Right lobe of liver (tissue), 6 donors: ENCODE data around the gene MAPKAPK3. TPM values are rescaled to one million over a fixed set of nuclear protein-coding genes. Genes with fewer than 3 reads are reported as not detected.
A peak's percentile ranks its signal among the peaks of the same experiment; 100 is the strongest.

Experiments used
- ATAC-seq, 4 donors: fragments of 200-7000 bp; cut with Tn5 transposase; one replicate each; pipeline ENCODE4 v1.9.1; 2020; ENCODE audit warnings: mild to moderate bottlenecking in 4 of 4, moderate library complexity in 4 of 4
- DNase-seq, 3 donors: peaks; one replicate each; pipeline ENCODE4 v3.0.0-alpha.2; 2020
- H3K27ac ChIP-seq, 3 donors: fragments of 200-600 bp; one replicate each; pipeline ENCODE4 v1.8.0; 2022
- H3K27me3 ChIP-seq, 2 donors: fragments of 200-600 bp; one replicate each; pipeline ENCODE4 v1.8.0; 2022
- H3K36me3 ChIP-seq, 4 donors: fragments of 200-600 bp; sonication (generic) in 1 of 4; one replicate each; pipeline versions ENCODE4 v1.5.1 to v1.8.0; 2017 to 2022; ENCODE audit warnings: control low read depth in 1 of 4
- H3K4me1 ChIP-seq, 4 donors: fragments of 200-600 bp; sonication (generic) in 1 of 4; one replicate each; pipeline versions ENCODE4 v1.5.1 to v1.8.0; 2017 to 2022; ENCODE audit warnings: control low read depth in 1 of 4
- H3K4me3 ChIP-seq, 3 donors: fragments of 200-600 bp; one replicate each; pipeline ENCODE4 v1.8.0; 2022
- H3K9me3 ChIP-seq, 4 donors: fragments of 200-600 bp; sonication (generic) in 1 of 4; one replicate each; pipeline versions ENCODE4 v1.5.1 to v1.8.0; 2017 to 2022; ENCODE audit warnings: control low read depth in 1 of 4
- POLR2A ChIP-seq: fragments of 450-650 bp; IDR thresholded peaks from one replicate; pipeline ENCODE4 v1.6.1; 2017; ENCODE audit warnings: antibody characterized with exemption, mild to moderate bottlenecking
- WGBS: methylation state at CpG from one replicate; pipeline ENCODE4 v1.1.6; 2018; ENCODE audit warnings: low coverage, low lambda C conversion rate; ENCODE audit not compliant: insufficient coverage; ENCODE audit errors: missing lambda C conversion rate; 5-methylcytosine and 5-hydroxymethylcytosine counted together
- intact Hi-C, 2 donors: fragments of 100-400 bp; cut with DNase I; formaldehyde crosslinking; loops; one replicate each; pipeline versions ENCODE4 v1.11.2 to v1.14.1; 2022
- total RNA-seq, 6 experiments: library from RNA; depleted of rRNA in 2 of 6; stranded (reverse); fragments of >200 nt in 2 of 6; fragmentation: NEBNext Ultra II Directional in 3 of 6; extraction: Animal tissue kit (Norgen Biotek cat#: 25700) in 3 of 6; gene quantifications; one replicate each; pipeline versions ENCODE4 v1.1.0 to v1.2.4, GENCODE V29; 2016 to 2023
- TF ChIP-seq, protein P1 (sequence below), 4 donors: fragments of 200-600 bp in 3 of 4; fragments of 450-650 bp in 1 of 4; IDR thresholded peaks; one replicate each; pipeline versions ENCODE4 v1.5.1 to v1.8.0; 2016 to 2022; ENCODE audit warnings: antibody characterized with exemption in 4 of 4, mild to moderate bottlenecking in 2 of 4
- donor health status: DM: no; HTN: yes; CAD: no.
- donor health status: DM: no; HTN: no; CAD: no.
- donor health status: DM: no; HTN: no; CAD: no.
- donor health status: DM: no; HTN: yes; CAD: no.
- donor health status: DM: no; HTN: yes; CAD: no.

MAPKAPK3 gene
- total RNA-seq, 6 experiments from 2014 or later, result 16.6 to 21.4 (median 18.6) TPM

DNA sequence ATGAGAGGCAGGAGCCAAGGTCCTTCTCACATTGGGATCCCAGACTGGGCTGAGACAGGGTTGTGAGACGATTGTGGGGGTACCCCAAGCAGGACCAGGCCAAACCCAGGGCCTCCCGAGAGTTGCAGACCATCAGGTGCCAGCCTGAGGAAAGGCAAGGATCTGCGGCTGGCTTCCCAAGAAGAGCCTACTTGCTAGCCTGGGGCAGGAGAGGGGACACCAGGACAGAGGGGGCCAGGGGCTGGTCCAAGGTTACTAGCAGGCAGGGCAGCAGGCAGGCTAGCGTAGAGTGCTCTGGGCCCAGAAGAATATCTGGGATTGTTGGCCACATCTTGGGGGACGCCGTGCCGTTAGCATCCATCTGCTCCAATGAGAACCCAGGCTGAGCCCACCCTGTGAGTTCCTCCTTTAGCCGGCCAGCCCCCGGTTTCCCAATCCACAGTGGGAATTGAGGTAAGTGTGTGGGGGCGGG is 5.9 kb upstream of the MAPKAPK3 start:
- ATAC-seq, result no peak
- intact Hi-C loops, result loop anchor here in 1 of 2 donors (5.0 kb wide), 1 partner anchor 39 kb away; no protein-coding TSS in a partner anchor

DNA sequence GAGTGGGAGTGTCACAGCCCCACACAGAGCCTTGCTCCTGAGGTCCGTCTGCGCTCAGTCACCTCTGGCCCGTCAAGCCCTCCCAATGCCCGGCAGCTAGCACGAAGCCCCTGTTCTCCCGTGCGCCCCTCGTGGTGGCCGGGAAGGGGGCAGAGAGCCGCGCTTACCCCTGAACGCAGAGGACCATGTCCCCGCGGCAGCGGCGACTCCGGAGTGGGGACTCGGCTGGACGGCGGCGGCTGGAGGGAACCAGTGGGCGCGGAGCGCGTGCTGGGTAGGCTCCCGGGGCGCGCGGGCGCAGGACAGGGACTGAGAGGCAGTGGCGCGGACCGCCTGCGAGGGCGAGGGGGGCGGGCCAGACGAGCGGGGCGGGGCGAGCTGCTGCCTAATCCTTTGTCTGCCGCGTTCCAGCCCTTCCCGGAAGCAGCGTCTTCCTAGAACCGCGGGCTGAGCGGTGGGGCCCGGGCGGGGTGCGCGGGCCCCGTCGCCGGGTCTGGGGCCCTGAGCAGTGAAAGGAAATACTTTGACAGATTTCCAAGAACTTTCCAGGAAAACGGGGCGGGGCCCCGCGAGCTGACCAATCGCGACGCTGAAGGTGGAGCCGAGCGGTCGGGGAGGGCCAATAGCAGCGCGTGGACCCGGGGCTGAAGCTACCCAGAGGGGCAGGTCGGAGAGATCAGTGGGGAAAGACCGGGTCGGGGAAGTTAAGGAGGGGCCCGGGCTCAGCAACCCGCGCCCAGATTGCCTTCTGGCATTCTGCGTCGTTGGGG is 5.3 kb upstream of the MAPKAPK3 start, which contains the start of gene CISH:
TSS of gene CISH (minus strand) at position 311 of the 770 bp plus-strand sequence. CDS start at position 187, 124 bp downstream.
- intact Hi-C loops, result loop anchor here (2.0 to 5.0 kb wide), 2 partner anchors 39 kb away; no protein-coding TSS in a partner anchor
- 0% methylated on average over 17 of the region's 75 CpGs for WGBS
- Histone ChIP-seq H3K4me1 (peaks cover 0 to 48% (median 20%) of the 10 kb centered on the region in 4 donors), H3K9me3 (no peaks in the 10 kb centered on the region), H3K27me3 (no peaks in the 10 kb centered on the region), H3K27ac (peak within 1 kb of the TSS; percentile 72 to 97 (median 83)), H3K4me3 (peak within 1 kb of the TSS; percentile 87 to 94 (median 93)), H3K36me3 (peaks cover 0 to 16% (median 5%) of the 10 kb centered on the region in 4 donors)
- ATAC-seq, result peak; percentile 66 to 84 (median 80)
- peak; percentile 96 to 98 (median 97) for DNase-seq
- TF ChIP-seq POLR2A, result peak; percentile 95
- TF ChIP-seq, protein P1, sequence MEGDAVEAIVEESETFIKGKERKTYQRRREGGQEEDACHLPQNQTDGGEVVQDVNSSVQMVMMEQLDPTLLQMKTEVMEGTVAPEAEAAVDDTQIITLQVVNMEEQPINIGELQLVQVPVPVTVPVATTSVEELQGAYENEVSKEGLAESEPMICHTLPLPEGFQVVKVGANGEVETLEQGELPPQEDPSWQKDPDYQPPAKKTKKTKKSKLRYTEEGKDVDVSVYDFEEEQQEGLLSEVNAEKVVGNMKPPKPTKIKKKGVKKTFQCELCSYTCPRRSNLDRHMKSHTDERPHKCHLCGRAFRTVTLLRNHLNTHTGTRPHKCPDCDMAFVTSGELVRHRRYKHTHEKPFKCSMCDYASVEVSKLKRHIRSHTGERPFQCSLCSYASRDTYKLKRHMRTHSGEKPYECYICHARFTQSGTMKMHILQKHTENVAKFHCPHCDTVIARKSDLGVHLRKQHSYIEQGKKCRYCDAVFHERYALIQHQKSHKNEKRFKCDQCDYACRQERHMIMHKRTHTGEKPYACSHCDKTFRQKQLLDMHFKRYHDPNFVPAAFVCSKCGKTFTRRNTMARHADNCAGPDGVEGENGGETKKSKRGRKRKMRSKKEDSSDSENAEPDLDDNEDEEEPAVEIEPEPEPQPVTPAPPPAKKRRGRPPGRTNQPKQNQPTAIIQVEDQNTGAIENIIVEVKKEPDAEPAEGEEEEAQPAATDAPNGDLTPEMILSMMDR (IDR thresholded peaks at IDR 0.05), result peak in 1 of 4 donors; percentile 15

More for the DNA sequence above, 5.9 kb upstream of the MAPKAPK3 start:
- no CpG with 5 or more reads among the region's 10 CpGs for WGBS
- DNase-seq, result no peak
- H3K27me3 ChIP-seq, result no peaks in the 10 kb centered on the region
- peaks cover 0 to 54% (median 20%) of the 10 kb centered on the region in 4 donors for H3K4me1 ChIP-seq
- H3K9me3 ChIP-seq, result no peaks in the 10 kb centered on the region
- H3K27ac ChIP-seq, result peak overlapping the region; percentile 72 to 97 (median 83)
- TF ChIP-seq POLR2A, result no peak
- TF ChIP-seq, protein P1 (IDR thresholded peaks at IDR 0.05), result no peak
- H3K36me3 ChIP-seq, result peaks cover 0 to 20% (median 6%) of the 10 kb centered on the region in 4 donors
- peak overlapping the region; percentile 87 to 94 (median 93) for H3K4me3 ChIP-seq

DNA sequence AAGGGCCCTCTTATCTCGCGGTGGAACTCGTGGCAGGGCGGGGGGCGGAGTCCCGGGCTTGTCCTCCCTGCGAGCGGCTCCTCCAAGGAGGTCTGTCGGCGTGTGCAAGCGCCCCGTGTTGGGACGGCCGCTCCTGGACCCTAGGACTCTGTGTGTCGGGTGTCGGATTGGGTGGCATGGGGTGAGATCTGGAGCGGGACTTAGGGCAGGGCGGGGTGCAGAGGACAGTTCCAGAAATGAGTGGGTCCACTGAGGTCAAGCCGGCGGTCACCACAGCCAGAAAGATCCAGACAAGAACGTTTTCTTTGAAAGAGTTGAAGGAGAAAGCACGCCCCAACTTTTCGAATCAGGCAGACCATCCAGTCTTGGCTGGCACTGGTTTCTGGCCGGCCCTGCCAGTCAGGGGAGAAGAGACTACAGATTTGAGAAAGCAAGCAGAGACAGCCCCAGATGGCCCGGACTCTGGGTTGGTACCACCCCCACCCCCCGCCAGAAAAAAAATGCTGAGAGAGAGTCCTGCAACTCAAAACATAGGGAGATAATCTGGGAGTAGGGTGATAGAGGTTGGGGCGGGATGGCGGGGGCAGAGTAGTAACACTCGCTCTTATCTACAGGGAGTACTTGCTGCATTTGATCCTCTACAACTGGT is 4.6 kb upstream of the MAPKAPK3 start:
- H3K36me3 ChIP-seq, result peaks cover 0 to 8% (median 2%) of the 10 kb centered on the region in 4 donors
- no peak for DNase-seq
- WGBS, result 5% methylated on average over 18 of the region's 29 CpGs
- TF ChIP-seq, protein P1 (IDR thresholded peaks at IDR 0.05), result no peak
- TF ChIP-seq POLR2A, result no peak
- H3K27me3 ChIP-seq, result no peaks in the 10 kb centered on the region
- intact Hi-C loops, result loop anchor here (2.0 to 5.0 kb wide), 2 partner anchors 40 kb away; no protein-coding TSS in a partner anchor
- peak overlapping the region; percentile 87 to 94 (median 93) for H3K4me3 ChIP-seq
- H3K27ac ChIP-seq, result peak overlapping the region; percentile 39 to 97 (median 83)
- H3K4me1 ChIP-seq, result peaks cover 0 to 42% (median 17%) of the 10 kb centered on the region in 4 donors
- no peak for ATAC-seq
- H3K9me3 ChIP-seq, result no peaks in the 10 kb centered on the region
